ENCODE data around the gene ATXN7L1.

DNA sequence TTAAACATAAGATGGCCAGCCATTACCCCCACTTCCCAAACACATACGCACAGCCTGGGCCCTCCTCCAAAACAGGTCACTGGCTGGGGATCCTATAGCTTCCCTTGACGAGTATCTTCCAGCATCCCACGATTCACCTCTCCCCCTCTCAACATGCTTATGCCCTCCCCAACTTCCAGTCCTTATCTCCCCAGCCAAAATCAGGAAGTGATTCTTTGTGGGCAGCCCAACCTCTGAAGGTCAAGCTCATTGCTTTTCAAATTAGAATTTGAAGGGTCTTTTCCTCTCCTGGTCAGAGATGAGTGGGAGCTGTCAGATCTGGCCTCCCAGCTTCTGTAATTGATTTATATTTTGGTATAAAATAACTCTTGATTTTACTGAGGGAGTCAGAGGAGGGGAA is 133.6 kb downstream of the ATXN7L1 start:
- TF ChIP-seq CTCF (IDR thresholded peaks at IDR 0.05) (no peak), POLR2A (IDR thresholded peaks at IDR 0.05) (no peak)

All from esophagus squamous epithelium (tissue), 4 donors.